ENCODE data around the gene DPP4.
A peak's percentile ranks its signal among the peaks of the same experiment; 100 is the strongest.

DPP4 gene

DNA sequence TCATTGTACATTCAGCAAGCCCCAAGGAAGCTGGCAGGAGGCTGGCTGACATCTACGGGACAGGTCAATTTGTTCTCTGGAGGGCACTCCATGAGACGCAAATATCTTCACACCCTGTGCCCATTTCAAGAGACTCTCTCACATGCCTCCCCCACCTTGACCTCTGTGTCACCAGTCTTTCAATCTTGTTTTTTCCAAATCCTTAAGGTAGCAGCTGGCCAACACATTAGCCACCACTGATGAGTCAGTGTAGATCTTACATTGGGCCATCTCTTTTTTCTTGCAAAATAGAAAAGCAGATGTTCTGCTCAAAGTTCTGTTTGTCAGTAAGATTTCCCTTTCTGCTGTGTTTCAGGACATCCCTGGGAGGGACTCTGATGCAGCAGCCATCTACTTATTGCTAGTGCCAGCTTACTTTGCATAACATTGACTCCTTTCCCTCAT, 1.7 kb upstream of the DPP4 start:
- in situ Hi-C loops (cut with MboI; ENCODE audit: low sequenced_read_pairs, unreplicated experiment) = no loop called here
- DNase-seq (ENCODE audit: low spot score) = no peak

DNA sequence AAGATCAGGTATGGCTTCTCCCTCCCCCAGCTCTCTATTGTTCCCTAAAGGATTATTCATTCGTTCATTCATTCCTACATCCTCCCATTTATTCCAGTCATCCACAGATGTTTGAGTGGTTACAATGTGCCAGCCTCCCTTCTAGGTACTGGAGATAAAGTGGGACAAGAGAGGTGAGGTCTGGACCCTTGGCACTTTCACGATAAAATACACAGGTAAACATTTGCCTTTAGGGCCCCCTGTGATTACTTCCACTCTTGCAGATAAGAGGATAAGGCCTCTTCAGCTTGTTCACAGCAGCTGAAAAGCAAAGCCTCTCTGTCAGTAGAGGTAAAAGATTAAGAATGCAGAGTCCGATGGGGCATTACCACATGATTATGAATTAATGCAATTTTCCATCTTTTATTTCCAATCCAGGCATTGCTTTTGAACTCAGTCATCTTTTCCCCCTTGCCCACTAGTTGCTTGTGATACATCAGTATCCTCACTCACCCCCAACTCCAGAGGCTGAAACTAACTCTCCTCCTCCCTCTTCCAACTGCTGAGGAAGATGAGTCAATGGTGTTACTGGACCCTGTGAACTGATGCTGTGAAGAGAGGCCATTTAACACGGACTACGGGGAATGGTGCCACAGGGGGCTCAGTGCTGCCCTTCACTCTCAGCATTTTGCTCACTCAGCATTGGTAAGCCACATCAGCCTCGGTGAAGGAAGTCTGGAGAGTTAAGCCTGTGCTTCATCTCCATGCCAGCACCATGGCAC, 1.1 kb upstream of the DPP4 start:
- in situ Hi-C loops (cut with MboI; ENCODE audit: low sequenced_read_pairs, unreplicated experiment) = no loop called here
- no peak for DNase-seq (ENCODE audit: low spot score)
- TF ChIP-seq, protein P1, sequence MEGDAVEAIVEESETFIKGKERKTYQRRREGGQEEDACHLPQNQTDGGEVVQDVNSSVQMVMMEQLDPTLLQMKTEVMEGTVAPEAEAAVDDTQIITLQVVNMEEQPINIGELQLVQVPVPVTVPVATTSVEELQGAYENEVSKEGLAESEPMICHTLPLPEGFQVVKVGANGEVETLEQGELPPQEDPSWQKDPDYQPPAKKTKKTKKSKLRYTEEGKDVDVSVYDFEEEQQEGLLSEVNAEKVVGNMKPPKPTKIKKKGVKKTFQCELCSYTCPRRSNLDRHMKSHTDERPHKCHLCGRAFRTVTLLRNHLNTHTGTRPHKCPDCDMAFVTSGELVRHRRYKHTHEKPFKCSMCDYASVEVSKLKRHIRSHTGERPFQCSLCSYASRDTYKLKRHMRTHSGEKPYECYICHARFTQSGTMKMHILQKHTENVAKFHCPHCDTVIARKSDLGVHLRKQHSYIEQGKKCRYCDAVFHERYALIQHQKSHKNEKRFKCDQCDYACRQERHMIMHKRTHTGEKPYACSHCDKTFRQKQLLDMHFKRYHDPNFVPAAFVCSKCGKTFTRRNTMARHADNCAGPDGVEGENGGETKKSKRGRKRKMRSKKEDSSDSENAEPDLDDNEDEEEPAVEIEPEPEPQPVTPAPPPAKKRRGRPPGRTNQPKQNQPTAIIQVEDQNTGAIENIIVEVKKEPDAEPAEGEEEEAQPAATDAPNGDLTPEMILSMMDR (IDR thresholded peaks at IDR 0.05; ENCODE audit: borderline replicate concordance, control extremely low read depth, extremely low read depth, insufficient read depth, missing control alignments) = no peak

More for the DNA sequence above, 1.7 kb upstream of the DPP4 start:
- TF ChIP-seq, protein P1 (IDR thresholded peaks at IDR 0.05; ENCODE audit: borderline replicate concordance, control extremely low read depth, extremely low read depth, insufficient read depth, missing control alignments) = no peak

DNA sequence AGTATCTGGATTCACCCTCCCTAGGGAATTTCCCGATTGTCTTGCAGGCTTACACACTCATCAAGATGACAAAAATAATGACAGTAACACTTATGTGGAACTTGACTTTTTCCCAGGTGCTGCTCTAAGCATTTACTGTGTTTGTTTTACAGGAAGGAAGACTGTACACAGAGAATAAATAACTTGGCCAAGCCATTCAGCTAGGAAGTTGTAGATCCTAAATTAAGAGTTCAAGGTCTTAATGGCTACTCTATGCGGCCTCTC, 549 bp upstream of the DPP4 start:
- in situ Hi-C loops (cut with MboI; ENCODE audit: low sequenced_read_pairs, unreplicated experiment) = no loop called here
- no peak for DNase-seq (ENCODE audit: low spot score)
- TF ChIP-seq, protein P1 (IDR thresholded peaks at IDR 0.05; ENCODE audit: borderline replicate concordance, control extremely low read depth, extremely low read depth, insufficient read depth, missing control alignments) = no peak

DNA sequence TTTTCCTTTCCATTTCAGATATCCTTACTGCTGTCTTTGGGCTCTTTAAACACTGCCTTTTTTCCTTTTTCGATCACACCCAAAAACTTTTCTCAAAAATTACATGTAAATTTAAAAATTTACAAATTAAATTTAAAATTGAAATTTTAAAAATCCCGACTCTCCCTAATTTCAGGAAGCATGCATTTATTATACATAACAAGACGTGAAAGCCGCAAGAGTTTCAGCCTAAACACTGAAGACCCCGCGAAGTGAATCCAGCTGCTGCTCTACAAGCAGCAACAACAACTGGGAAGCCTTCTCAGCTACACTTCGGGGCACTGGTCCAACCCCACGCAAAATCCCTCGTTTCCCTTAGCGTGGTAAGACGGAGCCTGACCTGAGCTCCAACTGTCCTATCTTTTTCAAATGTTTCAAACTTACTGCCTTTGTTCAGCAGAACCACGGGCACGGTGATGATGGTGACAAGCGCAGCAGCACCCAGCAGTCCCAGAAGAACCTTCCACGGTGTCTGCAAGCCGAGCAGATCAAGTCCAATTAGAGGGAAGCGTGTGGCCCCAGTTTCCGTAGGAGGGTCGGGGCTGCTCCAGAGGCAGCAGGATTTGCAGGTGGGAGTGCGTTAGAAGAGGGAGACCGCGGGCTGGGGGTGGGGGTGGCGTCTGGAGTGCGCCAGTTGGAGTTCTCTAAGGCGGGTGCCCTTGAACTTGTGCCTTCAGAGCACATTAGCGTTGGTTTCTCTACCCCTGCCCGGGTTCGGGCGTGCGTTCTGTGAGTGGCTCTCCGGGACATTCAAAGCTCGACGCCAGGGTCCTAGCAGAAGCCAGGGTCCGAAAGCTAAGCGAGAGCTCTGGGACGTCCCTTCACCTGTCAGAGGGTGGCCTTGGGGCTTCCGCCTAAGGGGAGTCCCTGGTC, 783 bp downstream of the DPP4 start:
- in situ Hi-C loops (cut with MboI; ENCODE audit: low sequenced_read_pairs, unreplicated experiment) = no loop called here
- TF ChIP-seq, protein P1 (IDR thresholded peaks at IDR 0.05; ENCODE audit: borderline replicate concordance, control extremely low read depth, extremely low read depth, insufficient read depth, missing control alignments) = no peak
- no peak for DNase-seq (ENCODE audit: low spot score)

DNA sequence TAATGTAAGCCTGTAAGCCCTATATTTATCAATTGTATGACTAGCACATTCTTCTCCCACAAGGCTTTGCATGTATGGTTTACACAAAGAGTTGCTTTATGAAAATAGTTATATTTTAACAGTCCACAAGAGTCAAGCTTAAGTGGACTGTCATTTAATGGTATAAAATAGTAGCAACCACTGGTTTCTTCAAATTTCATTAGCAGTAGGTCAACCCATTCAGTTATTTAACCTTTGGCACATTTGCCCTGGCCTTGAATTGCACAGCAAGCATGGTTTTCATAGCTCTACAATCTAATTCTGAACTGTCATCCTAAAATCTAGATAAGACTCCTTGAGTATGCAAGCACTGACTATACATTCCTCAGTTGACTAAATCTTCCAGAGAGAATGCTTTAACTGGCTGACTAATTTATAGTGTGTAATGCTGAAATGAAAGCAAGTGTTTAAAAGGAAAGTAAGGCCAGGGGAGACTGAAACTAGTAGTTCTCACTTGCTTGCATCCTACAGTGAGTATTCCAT, 1.8 kb downstream of the DPP4 start:
- DNase-seq (ENCODE audit: low spot score) = peak; percentile 46
- TF ChIP-seq, protein P1 (IDR thresholded peaks at IDR 0.05; ENCODE audit: borderline replicate concordance, control extremely low read depth, extremely low read depth, insufficient read depth, missing control alignments) = no peak
- in situ Hi-C loops (cut with MboI; ENCODE audit: low sequenced_read_pairs, unreplicated experiment) = no loop called here

DNA sequence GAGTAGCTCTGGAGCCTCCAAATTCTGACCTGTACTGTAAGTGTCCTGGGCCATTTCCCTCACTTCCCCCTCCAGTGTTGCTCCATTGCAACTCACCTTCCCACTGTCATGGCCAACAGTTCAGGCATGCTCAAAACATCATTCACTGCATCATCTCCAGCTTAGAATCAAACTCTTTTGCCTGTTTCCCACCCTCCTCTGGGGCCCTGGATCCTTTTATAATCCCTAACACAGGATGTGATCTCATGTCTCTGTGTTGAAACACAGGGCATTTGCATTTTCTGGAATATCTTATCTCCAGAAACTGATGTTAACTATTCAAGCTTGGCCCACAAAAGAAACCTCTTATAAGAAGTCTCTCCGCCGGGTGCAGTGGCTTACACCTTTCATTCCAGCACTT, 3.0 kb downstream of the DPP4 start:
- in situ Hi-C loops (cut with MboI; ENCODE audit: low sequenced_read_pairs, unreplicated experiment) = no loop called here
- TF ChIP-seq, protein P1 (IDR thresholded peaks at IDR 0.05; ENCODE audit: borderline replicate concordance, control extremely low read depth, extremely low read depth, insufficient read depth, missing control alignments) = no peak
- no peak for DNase-seq (ENCODE audit: low spot score)

Data from GM13976 (cell line).